HG03571 (cell line): ENCODE measurements around the gene UBC.
"Not testable (repeated sequence)": the region's sequence is repeated elsewhere in the genome, so short reads cannot be mapped to it uniquely, and the experiment has no call there.

ENCODE experiments used
- ATAC-seq: cut with Tn5 transposase; IDR thresholded peaks from one replicate; pipeline ENCODE4 v1.9.1; 2021; ENCODE audit not compliant: unreplicated experiment

The UBC gene

DNA sequence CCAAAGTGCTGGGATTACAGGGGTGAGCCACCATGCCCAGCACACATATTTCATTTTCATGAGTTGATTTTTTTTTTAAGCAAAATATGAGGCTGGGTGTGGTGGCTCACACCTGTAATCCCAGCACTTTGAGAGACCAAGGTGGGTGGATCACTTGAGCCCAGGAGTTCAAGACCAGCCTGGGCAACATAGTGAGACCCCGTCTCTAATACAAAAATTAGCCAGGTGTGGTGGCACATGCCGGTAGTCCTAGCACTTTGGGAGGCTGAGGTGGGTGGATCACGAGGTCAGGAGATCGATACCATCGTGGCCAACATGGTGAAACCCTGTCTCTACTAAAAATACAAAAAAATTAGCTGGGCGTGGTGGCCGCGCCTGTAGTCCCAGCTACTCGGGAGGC, 17.1 kb upstream of the UBC start:
- ATAC-seq: not testable (repeated sequence)

GRCh38 chr12:124930586-124930985, 16.1 kb upstream of the UBC start:
- ATAC-seq: no peak

GRCh38 chr12:124929649-124930419, 15.4 kb upstream of the UBC start:
- no peak for ATAC-seq

DNA sequence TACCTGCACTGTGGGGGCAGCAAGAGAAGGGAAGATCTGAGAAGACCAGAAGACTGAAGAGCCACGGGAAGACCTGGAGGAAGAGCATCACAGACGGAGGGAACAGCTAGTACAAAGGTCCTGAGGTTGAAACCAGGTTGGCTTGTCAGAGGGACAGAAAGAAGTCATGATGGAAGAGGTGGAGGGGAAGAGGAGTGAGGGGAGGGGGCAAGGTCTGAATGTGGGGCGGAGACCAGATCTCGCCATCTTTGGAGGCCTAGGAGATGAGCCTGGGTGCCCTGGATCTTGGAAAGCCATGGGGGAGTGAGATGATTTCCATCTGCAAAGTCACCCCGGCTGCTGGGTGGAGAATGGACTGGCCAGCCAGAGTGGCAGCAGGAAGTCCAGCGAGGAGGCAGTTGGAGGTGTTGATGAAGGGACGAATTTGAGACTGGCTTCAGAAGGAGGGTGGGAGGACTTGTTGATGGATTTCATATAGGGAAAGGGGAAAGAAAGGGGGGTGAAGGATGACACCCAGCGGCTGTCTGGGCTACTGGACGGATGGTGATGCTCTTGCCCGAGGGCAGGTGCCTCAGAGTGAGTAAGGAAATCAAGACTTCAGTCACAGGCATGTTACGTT, 14.6 kb upstream of the UBC start:
- ATAC-seq: no peak

GRCh38 chr12:124928095-124928911, 13.9 kb upstream of the UBC start:
- ATAC-seq: peak; percentile 41

GRCh38 chr12:124927201-124928094, 13.0 kb upstream of the UBC start:
- ATAC-seq: peak; percentile 73

GRCh38 chr12:124925782-124926181, 11.3 kb upstream of the UBC start:
- ATAC-seq: not testable (repeated sequence)

DNA sequence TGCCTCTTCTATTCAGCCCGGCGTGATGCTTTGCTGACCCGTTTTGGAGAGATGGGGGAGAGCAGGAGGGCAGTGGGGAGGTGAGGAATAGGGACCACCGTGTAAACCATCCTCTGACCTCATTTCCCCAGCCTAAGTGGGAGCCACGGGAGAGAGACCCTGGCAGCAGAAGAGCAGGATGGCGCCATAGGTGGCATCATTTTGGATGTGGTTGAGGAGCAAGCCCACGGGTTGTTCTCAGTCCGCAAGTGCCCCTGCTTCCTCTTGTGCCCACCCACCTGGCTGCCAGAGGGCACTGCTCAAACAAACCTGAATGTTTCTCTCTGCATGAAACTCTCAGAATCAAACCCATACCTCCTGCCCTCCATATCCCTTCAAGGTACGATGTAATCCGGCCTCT, 10.7 kb upstream of the UBC start:
- ATAC-seq: no peak

DNA sequence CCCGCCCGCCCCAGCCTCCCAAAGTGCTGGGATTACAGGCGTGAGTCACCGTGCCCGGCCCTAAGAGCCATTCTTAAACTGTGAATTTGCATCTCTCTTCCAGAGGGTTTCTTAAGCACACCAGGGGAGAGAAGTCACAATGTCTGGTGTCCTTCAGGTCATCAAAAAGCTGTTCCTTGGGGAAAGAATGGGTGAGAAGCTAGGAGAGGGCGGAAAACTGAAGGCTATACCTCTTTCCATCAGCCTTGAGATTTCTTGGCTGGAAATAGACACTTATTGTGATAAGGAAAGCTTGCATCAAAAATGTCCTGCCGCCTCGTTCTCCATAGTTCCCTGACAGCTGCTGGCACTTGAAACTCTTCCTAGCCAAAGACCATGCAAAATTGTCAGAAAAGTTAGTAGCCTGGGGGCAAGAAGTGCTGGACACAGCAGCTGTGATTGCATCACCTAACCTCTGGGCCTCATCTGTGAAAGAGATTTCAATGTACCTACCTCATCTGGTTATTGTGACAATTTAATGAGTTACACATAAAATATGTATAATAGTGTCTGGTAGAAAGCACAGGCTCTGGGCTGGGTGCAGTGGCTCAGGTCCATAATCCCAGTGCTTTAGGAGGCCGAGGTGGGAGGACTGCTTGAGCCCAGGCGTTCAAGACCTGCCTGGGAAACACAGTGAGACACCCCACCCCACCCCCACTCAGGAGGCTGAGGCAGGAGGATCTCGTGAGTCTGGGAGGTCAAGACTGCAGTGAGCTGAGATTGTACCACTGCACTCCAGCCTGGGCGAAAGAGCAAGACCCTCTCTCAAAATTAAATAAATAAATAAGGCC, 9.7 kb upstream of the UBC start:
- no peak for ATAC-seq

- ATAC-seq: peak; percentile 40
These were observed 7.0 kb upstream of the UBC start for GRCh38 chr12:124921200-124922031.

GRCh38 chr12:124920353-124920935, 6.0 kb upstream of the UBC start:
- no peak for ATAC-seq

DNA sequence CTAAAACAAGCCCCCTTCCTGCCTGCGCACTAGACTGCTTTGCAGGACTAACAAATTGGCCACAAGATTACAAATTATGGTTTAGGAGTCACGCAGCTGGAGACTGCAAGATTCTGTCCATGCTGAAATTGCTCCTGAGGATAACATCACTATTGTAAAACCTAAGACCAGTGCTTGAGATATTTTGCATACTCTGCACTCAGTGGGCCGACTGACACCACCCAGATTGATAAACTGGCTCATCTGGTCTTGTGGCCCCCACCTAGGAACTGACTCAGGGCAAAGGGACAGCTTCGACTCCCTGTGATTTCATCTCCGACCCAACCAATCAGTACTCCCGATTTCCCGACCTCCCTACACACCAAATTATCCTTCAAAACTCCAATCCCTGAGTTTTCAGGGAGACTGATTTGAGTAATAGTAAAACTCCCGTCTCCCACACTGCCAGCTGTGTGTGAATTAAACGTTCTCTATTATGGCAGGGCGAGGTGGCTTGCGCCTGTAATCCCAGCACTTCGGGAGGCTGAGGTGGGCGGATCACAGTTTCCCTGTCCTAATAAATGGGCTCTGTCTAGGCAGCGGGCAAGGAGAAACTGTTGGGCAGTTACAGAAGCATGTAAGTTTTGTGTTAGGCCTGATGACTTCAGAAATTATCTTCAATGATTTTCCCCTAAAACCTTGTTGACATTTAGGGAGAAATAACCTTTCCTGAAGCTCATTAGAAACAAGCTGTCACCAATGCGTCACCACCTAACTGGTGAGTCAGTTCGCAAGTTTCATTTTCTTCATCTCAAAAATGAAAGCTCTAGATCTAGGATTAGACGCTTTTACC, 5.3 kb upstream of the UBC start:
- ATAC-seq: no peak

DNA sequence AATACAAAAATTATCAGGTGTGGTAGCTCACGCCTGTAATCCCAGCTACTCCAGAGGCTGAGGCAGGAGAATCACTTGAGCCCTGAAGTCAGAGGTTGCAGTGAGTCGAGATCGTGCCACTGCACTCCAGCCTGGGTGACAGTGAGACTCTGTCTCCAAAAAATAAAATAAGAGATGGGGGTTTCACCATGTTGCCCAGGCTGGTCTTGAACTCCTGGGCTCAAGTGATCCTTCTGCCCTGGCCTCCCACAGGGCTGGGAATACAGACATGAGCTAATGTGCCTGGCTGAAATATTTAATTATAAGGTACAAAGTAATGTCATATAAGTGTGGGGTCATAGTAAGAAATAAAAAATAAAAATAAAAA, 4.2 kb upstream of the UBC start:
- not testable (repeated sequence) for ATAC-seq

DNA sequence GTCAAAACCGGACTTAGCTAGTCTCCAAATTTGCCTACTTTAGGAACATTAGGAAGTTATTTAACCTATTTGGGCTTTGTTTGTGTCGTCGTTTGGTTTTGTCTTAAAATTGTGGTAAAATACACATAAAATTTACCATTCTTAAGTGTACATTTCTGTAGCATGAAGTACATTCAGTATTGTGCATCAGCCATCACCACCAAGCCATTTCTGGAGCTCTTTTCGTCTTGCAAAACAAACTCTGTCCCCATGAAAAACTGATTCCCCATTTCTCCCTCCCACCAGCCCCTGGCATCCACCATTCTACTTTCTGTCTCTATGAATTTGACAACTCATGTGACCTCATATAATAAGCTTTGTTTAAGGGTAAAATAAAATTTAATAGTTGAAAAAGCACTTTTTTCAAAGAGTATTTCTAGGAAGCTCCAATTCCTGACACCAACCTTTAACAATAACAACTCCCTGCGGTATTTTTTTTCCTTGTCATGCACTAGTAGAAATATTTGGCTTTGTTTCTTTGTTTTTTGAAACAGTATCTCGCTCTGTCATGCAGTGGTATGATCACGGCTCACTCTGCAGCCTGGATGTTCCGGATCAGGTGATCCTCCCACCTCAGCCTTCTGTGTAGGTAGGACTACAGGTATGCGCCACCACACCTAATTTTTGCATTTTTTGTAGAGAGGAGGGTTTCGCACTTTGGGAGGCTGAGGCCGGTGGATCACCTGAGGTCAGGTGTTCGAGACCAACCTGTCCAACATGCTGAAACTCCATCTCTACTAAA, 3.6 kb upstream of the UBC start:
- no peak for ATAC-seq

- peak; percentile 42 for ATAC-seq
These were observed 2.8 kb upstream of the UBC start for GRCh38 chr12:124917135-124917840.

DNA sequence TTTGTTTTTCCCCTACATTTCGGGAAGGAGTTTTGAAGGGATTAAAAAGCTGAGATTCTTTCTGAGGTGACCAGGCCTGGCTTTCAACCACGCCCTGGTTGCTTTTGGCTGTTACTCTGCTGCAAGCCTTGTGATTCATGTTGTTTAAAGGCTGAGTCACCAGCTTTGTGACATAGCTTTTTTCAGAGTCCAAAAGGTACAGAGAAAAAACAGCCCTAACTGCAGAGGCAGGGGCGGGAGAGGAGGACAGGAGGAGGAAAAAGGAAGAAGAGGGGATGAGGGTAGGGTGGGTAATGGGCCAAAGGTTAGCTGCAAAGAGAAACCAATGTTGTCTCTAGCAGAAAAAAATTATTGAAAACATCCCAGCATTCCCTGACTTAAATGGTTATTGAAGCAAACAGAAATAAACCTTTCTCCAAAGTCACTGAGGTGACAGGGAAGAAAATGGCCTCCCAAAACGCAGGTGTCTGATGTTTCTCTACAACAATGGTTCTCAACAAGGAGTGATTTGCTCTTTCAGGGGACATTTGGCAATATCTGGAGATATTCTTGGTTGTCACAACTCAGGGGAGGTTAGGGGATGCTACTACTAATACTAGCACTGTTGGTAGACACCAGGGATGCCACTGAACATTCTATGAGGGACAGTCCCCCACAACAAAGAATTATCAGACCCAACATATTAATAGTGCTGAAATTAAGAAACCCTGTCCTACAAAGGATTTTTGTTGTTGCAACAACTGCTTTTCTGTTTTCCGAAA, 2.1 kb upstream of the UBC start:
- no peak for ATAC-seq
